GM23338 (cell line): ENCODE measurements around the gene C20orf173. TPM values are rescaled to one million over a fixed set of nuclear protein-coding genes. Genes with fewer than 3 reads are reported as not detected.

ENCODE experiments used
- ATAC-seq: fragments of 200-7000 bp; cut with Tn5 transposase; 3 replicates; pipeline ENCODE4 v1.9.1; 2020
- DNase-seq: peaks from one replicate; pipeline ENCODE4 v3.0.0-alpha.2; 2015; ENCODE audit warnings: low spot score
- H2AFZ ChIP-seq: fragments of 200-600 bp; sonication (generic); 2 replicates; pipeline ENCODE4 v1.8.0; 2016; ENCODE audit warnings: antibody characterized with exemption, mild to moderate bottlenecking, moderate library complexity
- H3F3A ChIP-seq: fragments of 200-600 bp; sonication (generic); replicated peaks from 2 replicates; pipeline ENCODE4 v1.8.0; 2017; ENCODE audit warnings: antibody characterized with exemption, mixed run types, low read depth
- H3K27ac ChIP-seq: fragments of 200-600 bp; sonication (generic); 2 replicates; pipeline ENCODE4 v1.6.1; 2016; ENCODE audit warnings: low read depth
- H3K27me3 ChIP-seq: fragments of 200-600 bp; sonication (generic); 2 replicates; pipeline ENCODE4 v1.8.0; 2016; ENCODE audit warnings: mild to moderate bottlenecking, mixed run types, moderate library complexity; ENCODE audit not compliant: insufficient read depth
- H3K36me3 ChIP-seq: fragments of 200-600 bp; sonication (generic); 2 replicates; pipeline ENCODE4 v1.8.0; 2016; ENCODE audit warnings: mild to moderate bottlenecking; ENCODE audit not compliant: insufficient read depth
- H3K4me1 ChIP-seq: fragments of 200-600 bp; sonication (generic); 2 replicates; pipeline ENCODE4 v1.8.0; 2016; ENCODE audit warnings: mild to moderate bottlenecking, moderate library complexity; ENCODE audit not compliant: insufficient read depth
- H3K4me2 ChIP-seq: fragments of 200-600 bp; sonication (generic); 2 replicates; pipeline ENCODE4 v1.7.1; 2017; ENCODE audit warnings: mixed run types
- H3K4me3 ChIP-seq: fragments of 200-600 bp; sonication (generic); 2 replicates; pipeline ENCODE4 v1.6.1; 2016; ENCODE audit warnings: mixed run types
- H3K79me2 ChIP-seq: fragments of 200-600 bp; sonication (generic); replicated peaks from 2 replicates; pipeline ENCODE4 v1.8.0; 2017; ENCODE audit warnings: mild to moderate bottlenecking; ENCODE audit not compliant: insufficient read depth
- H3K9me2 ChIP-seq: fragments of 200-600 bp; sonication (generic); 2 replicates; pipeline ENCODE4 v1.8.0; 2017; ENCODE audit not compliant: insufficient read depth
- H4K20me1 ChIP-seq: fragments of 200-600 bp; sonication (generic); replicated peaks from 2 replicates; pipeline ENCODE4 v1.8.0; 2017; ENCODE audit warnings: mild to moderate bottlenecking; ENCODE audit not compliant: insufficient read depth
- H3K27ac Mint-ChIP-seq: 2 replicates; pipeline ENCODE4 v1.8.0; 2020; ENCODE audit warnings: inconsistent platforms, mild to moderate bottlenecking, moderate library complexity, mixed read lengths
- H3K27me3 Mint-ChIP-seq: 3 replicates; pipeline ENCODE4 v1.8.0; 2022; ENCODE audit warnings: low read depth, mild to moderate bottlenecking, moderate library complexity, mixed read lengths, inconsistent platforms; ENCODE audit not compliant: insufficient read depth, poor library complexity
- H3K36me3 Mint-ChIP-seq: 3 replicates; pipeline ENCODE4 v1.8.0; 2021; ENCODE audit warnings: low read depth, mild to moderate bottlenecking, inconsistent platforms, moderate library complexity, mixed read lengths
- H3K4me1 Mint-ChIP-seq: 3 replicates; pipeline ENCODE4 v1.8.0; 2020; ENCODE audit warnings: mild to moderate bottlenecking, inconsistent platforms, mixed read lengths
- H3K4me3 Mint-ChIP-seq: 3 replicates; pipeline ENCODE4 v1.8.0; 2021; ENCODE audit warnings: moderate library complexity, mild to moderate bottlenecking, inconsistent platforms, mixed read lengths
- H3K9me3 Mint-ChIP-seq: 3 replicates; pipeline ENCODE4 v1.8.0; 2020; ENCODE audit warnings: moderate library complexity, mild to moderate bottlenecking, inconsistent platforms, mixed read lengths
- EZH2 ChIP-seq: fragments of 200-600 bp; sonication (generic); IDR thresholded peaks from one replicate; pipeline ENCODE4 v1.8.0; 2017; ENCODE audit warnings: antibody characterized with exemption, mild to moderate bottlenecking, low read depth; ENCODE audit not compliant: unreplicated experiment
- NANOG ChIP-seq: IDR thresholded peaks from 2 replicates; pipeline ENCODE4 v1.6.1; 2016; ENCODE audit warnings: antibody characterized with exemption, borderline replicate concordance
- POLR2AphosphoS5 ChIP-seq: IDR thresholded peaks from 2 replicates; pipeline ENCODE4 v1.6.1; 2016; ENCODE audit warnings: antibody characterized with exemption, low read depth
- ZNF331 ChIP-seq: fragments of 250-450 bp; sonication (Bioruptor Pico); IDR thresholded peaks from 2 replicates; pipeline ENCODE4 v1.5.0; 2020; ENCODE audit warnings: low read depth, mild to moderate bottlenecking, moderate library complexity
- polyA plus RNA-seq: library from polyadenylated mRNA; unstranded; fragments of >200 nt; fragmentation: Nextera tagmentation; extraction: Ambion mirVana; gene quantifications from 2 replicates; pipeline ENCODE4 v1.2.1, GENCODE V29; 2016
- total RNA-seq: library from RNA; depleted of rRNA; stranded (reverse); fragments of >200 nt; shearing (Covaris generic); gene quantifications from 2 replicates; pipeline ENCODE4 v1.2.3, GENCODE V29; 2014
- TF ChIP-seq, protein P1 (sequence below), 2 experiments: fragments of 200-600 bp in 1 of 2; sonication (generic) in 1 of 2; conservative IDR thresholded peaks; 2 replicates each; pipeline versions ENCODE4 v1.5.1 to v1.6.1; 2016 to 2017; ENCODE audit warnings: antibody characterized with exemption in 2 of 2, low read depth in 2 of 2, mild to moderate bottlenecking in 2 of 2, moderate library complexity in 1 of 2
- TF ChIP-seq, protein P2 (sequence below): fragments of 250-450 bp; sonication (Bioruptor Pico); IDR thresholded peaks from 2 replicates; pipeline ENCODE4 v1.5.0; 2020; ENCODE audit warnings: mild to moderate bottlenecking, moderate library complexity
- TF ChIP-seq, protein P3 (sequence below): IDR thresholded peaks from 2 replicates; pipeline ENCODE4 v1.6.1; 2016; ENCODE audit warnings: antibody characterized with exemption
- TF ChIP-seq, protein P4 (sequence below): IDR thresholded peaks from one replicate; pipeline ENCODE4 v1.6.1; 2018; ENCODE audit warnings: antibody characterized with exemption; ENCODE audit not compliant: unreplicated experiment

The C20orf173 gene
- total and polyA plus RNA-seq, 2 experiments from 2014 or later, result not detected

DNA sequence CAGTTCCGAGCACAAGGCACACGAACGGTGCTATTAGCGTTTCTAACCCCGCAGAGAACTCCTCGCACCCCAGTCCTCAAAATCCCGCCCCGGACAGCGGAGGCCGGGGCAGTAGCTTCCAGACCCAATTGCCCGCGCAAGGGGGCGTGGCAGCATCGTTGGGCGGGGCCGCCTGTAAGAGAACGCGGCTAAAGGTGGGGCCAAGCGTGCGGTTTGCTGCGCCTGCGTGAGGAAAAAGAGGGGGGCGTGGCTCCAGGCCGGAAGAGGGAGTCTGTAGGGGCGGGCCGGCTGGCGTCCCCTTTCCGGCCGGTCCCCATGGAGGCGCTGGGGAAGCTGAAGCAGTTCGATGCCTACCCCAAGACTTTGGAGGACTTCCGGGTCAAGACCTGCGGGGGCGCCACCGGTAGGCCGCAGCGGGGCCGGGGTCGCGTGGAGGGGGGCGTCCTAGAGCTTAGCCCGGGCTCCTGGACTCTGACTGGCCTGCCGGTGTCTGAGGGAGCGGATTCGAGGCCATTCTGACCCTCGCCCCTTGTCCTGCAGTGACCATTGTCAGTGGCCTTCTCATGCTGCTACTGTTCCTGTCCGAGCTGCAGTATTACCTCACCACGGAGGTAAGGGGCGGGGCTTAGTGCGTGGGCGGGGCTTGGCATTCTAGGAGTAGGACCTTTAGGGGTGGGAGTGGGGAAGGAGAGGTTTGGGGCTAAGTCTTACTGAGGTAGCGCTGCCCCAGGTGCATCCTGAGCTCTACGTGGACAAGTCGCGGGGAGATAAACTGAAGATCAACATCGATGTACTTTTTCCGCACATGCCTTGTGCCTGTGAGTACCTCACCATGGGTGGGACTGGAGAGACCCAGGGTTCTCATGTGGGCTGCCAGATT is 12.6 kb upstream of the C20orf173 start, which contains the start of gene ERGIC3:
ERGIC3 (plus strand) TSS at position 296 of the 880 bp plus-strand sequence; CDS start at position 316, 20 bp downstream.
- peak within 1 kb of the TSS; percentile 93 for H3K27ac Mint-ChIP-seq
- peaks cover 8% of the 10 kb centered on the region for H3K4me1 Mint-ChIP-seq
- peaks cover 16% of the 10 kb centered on the region for H3K27me3 Mint-ChIP-seq
- TF ChIP-seq, protein P1, sequence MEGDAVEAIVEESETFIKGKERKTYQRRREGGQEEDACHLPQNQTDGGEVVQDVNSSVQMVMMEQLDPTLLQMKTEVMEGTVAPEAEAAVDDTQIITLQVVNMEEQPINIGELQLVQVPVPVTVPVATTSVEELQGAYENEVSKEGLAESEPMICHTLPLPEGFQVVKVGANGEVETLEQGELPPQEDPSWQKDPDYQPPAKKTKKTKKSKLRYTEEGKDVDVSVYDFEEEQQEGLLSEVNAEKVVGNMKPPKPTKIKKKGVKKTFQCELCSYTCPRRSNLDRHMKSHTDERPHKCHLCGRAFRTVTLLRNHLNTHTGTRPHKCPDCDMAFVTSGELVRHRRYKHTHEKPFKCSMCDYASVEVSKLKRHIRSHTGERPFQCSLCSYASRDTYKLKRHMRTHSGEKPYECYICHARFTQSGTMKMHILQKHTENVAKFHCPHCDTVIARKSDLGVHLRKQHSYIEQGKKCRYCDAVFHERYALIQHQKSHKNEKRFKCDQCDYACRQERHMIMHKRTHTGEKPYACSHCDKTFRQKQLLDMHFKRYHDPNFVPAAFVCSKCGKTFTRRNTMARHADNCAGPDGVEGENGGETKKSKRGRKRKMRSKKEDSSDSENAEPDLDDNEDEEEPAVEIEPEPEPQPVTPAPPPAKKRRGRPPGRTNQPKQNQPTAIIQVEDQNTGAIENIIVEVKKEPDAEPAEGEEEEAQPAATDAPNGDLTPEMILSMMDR (conservative IDR thresholded peaks at IDR 0.05; ENCODE audit: low read depth in 2 of 2), result peak in 1 of 2 experiments; percentile 18; a peak in 1 of 4 replicates
- TF ChIP-seq, protein P2, sequence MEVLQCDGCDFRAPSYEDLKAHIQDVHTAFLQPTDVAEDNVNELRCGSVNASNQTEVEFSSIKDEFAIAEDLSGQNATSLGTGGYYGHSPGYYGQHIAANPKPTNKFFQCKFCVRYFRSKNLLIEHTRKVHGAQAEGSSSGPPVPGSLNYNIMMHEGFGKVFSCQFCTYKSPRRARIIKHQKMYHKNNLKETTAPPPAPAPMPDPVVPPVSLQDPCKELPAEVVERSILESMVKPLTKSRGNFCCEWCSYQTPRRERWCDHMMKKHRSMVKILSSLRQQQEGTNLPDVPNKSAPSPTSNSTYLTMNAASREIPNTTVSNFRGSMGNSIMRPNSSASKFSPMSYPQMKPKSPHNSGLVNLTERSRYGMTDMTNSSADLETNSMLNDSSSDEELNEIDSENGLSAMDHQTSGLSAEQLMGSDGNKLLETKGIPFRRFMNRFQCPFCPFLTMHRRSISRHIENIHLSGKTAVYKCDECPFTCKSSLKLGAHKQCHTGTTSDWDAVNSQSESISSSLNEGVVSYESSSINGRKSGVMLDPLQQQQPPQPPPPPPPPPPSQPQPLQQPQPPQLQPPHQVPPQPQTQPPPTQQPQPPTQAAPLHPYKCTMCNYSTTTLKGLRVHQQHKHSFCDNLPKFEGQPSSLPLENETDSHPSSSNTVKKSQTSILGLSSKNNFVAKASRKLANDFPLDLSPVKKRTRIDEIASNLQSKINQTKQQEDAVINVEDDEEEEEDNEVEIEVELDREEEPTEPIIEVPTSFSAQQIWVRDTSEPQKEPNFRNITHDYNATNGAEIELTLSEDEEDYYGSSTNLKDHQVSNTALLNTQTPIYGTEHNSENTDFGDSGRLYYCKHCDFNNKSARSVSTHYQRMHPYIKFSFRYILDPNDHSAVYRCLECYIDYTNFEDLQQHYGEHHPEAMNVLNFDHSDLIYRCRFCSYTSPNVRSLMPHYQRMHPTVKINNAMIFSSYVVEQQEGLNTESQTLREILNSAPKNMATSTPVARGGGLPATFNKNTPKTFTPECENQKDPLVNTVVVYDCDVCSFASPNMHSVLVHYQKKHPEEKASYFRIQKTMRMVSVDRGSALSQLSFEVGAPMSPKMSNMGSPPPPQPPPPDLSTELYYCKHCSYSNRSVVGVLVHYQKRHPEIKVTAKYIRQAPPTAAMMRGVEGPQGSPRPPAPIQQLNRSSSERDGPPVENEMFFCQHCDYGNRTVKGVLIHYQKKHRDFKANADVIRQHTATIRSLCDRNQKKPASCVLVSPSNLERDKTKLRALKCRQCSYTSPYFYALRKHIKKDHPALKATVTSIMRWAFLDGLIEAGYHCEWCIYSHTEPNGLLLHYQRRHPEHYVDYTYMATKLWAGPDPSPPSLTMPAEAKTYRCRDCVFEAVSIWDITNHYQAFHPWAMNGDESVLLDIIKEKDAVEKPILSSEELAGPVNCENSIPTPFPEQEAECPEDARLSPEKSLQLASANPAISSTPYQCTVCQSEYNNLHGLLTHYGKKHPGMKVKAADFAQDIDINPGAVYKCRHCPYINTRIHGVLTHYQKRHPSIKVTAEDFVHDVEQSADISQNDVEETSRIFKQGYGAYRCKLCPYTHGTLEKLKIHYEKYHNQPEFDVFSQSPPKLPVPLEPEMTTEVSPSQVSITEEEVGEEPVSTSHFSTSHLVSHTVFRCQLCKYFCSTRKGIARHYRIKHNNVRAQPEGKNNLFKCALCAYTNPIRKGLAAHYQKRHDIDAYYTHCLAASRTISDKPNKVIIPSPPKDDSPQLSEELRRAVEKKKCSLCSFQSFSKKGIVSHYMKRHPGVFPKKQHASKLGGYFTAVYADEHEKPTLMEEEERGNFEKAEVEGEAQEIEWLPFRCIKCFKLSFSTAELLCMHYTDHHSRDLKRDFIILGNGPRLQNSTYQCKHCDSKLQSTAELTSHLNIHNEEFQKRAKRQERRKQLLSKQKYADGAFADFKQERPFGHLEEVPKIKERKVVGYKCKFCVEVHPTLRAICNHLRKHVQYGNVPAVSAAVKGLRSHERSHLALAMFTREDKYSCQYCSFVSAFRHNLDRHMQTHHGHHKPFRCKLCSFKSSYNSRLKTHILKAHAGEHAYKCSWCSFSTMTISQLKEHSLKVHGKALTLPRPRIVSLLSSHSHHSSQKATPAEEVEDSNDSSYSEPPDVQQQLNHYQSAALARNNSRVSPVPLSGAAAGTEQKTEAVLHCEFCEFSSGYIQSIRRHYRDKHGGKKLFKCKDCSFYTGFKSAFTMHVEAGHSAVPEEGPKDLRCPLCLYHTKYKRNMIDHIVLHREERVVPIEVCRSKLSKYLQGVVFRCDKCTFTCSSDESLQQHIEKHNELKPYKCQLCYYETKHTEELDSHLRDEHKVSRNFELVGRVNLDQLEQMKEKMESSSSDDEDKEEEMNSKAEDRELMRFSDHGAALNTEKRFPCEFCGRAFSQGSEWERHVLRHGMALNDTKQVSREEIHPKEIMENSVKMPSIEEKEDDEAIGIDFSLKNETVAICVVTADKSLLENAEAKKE (CRISPR knock-in tag), result no peak
- TF ChIP-seq POLR2AphosphoS5 (peak; percentile 71), ZNF331 (CRISPR knock-in tag) (no peak), EZH2 (no peak), NANOG (no peak)
- TF ChIP-seq, protein P3, sequence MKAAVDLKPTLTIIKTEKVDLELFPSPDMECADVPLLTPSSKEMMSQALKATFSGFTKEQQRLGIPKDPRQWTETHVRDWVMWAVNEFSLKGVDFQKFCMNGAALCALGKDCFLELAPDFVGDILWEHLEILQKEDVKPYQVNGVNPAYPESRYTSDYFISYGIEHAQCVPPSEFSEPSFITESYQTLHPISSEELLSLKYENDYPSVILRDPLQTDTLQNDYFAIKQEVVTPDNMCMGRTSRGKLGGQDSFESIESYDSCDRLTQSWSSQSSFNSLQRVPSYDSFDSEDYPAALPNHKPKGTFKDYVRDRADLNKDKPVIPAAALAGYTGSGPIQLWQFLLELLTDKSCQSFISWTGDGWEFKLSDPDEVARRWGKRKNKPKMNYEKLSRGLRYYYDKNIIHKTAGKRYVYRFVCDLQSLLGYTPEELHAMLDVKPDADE, result peak; percentile 66
- TF ChIP-seq, protein P4, sequence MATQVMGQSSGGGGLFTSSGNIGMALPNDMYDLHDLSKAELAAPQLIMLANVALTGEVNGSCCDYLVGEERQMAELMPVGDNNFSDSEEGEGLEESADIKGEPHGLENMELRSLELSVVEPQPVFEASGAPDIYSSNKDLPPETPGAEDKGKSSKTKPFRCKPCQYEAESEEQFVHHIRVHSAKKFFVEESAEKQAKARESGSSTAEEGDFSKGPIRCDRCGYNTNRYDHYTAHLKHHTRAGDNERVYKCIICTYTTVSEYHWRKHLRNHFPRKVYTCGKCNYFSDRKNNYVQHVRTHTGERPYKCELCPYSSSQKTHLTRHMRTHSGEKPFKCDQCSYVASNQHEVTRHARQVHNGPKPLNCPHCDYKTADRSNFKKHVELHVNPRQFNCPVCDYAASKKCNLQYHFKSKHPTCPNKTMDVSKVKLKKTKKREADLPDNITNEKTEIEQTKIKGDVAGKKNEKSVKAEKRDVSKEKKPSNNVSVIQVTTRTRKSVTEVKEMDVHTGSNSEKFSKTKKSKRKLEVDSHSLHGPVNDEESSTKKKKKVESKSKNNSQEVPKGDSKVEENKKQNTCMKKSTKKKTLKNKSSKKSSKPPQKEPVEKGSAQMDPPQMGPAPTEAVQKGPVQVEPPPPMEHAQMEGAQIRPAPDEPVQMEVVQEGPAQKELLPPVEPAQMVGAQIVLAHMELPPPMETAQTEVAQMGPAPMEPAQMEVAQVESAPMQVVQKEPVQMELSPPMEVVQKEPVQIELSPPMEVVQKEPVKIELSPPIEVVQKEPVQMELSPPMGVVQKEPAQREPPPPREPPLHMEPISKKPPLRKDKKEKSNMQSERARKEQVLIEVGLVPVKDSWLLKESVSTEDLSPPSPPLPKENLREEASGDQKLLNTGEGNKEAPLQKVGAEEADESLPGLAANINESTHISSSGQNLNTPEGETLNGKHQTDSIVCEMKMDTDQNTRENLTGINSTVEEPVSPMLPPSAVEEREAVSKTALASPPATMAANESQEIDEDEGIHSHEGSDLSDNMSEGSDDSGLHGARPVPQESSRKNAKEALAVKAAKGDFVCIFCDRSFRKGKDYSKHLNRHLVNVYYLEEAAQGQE, result no peak
- peak within 1 kb of the TSS; percentile 64 for H3K4me3 ChIP-seq
- H3K4me2 ChIP-seq, result peak within 1 kb of the TSS; percentile 90
- H3K79me2 ChIP-seq, result peaks cover 10% of the 10 kb centered on the region
- H3F3A ChIP-seq, result peaks cover 13% of the 10 kb centered on the region; the same call in 1 of the 2 replicates
- no peaks in the 10 kb centered on the region for H3K9me2 ChIP-seq
- H3K36me3 Mint-ChIP-seq, result peaks cover 18% of the 10 kb centered on the region; the same call in 2 of the 3 replicates
- H3K4me1 ChIP-seq, result peaks cover 14% of the 10 kb centered on the region
- H3K4me3 Mint-ChIP-seq, result peak within 1 kb of the TSS; percentile 94
- no peaks in the 10 kb centered on the region for H3K27me3 ChIP-seq
- peak within 1 kb of the TSS; percentile 67; the same call in 1 of the 2 replicates for H2AFZ ChIP-seq
- H4K20me1 ChIP-seq, result peaks cover 4% of the 10 kb centered on the region; the same call in 1 of the 2 replicates
- peak; percentile 100 for DNase-seq
- no peaks in the 10 kb centered on the region for H3K9me3 Mint-ChIP-seq
- peak; percentile 88 for ATAC-seq
- 0 out of 2 replicates have a peak, but pooled peaks cover 7% of the 10 kb centered on the region for H3K36me3 ChIP-seq
- H3K27ac ChIP-seq, result peak within 1 kb of the TSS; percentile 91
